ENCODE measurements around the gene TCAP.
"Not testable (repeated sequence)": the region's sequence is repeated elsewhere in the genome, so short reads cannot be mapped to it uniquely, and the experiment has no call there.

TCAP gene

GRCh38 chr17:39684369-39685192, 19.4 kb downstream of the TCAP start:
- no peak for DNase-seq

GRCh38 chr17:39687101-39687545, 22.0 kb downstream of the TCAP start:
- peak; percentile 78 for DNase-seq

GRCh38 chr17:39687546-39688474, 22.7 kb downstream of the TCAP start, which contains the start of gene PGAP3:
Gene PGAP3 (minus strand): TSS chr17:39688057. CDS start chr17:39688014, 43 bp downstream.
- peak; percentile 97 for DNase-seq

- no peak for DNase-seq
Measured at GRCh38 chr17:39688475-39688835, 23.3 kb downstream of the TCAP start.

- no peak for DNase-seq
Measured at GRCh38 chr17:39688945-39689344, 23.8 kb downstream of the TCAP start.

GRCh38 chr17:39694593-39694992, 29.4 kb downstream of the TCAP start:
- no peak for DNase-seq

GRCh38 chr17:39695089-39695474, 29.9 kb downstream of the TCAP start:
- DNase-seq = no peak

GRCh38 chr17:39696731-39697130, 31.6 kb downstream of the TCAP start:
- DNase-seq = no peak

- no peak for DNase-seq
Measured at GRCh38 chr17:39697961-39698360, 32.8 kb downstream of the TCAP start.

GRCh38 chr17:39699157-39699817, 34.1 kb downstream of the TCAP start:
- not testable (repeated sequence) for DNase-seq

- no peak for DNase-seq
Measured at GRCh38 chr17:39699818-39700147, 34.6 kb downstream of the TCAP start, which contains the start of gene ERBB2. Gene ERBB2 (plus strand): TSS chr17:39700064. CDS start chr17:39700239, 175 bp downstream.

GRCh38 chr17:39700148-39700987, 35.2 kb downstream of the TCAP start:
- DNase-seq = no peak

- DNase-seq = no peak
Measured at GRCh38 chr17:39701012-39701783, 36.0 kb downstream of the TCAP start.

GRCh38 chr17:39701784-39702422, 36.8 kb downstream of the TCAP start:
- DNase-seq = no peak

- no peak for DNase-seq
Measured at GRCh38 chr17:39702901-39703893, 38.0 kb downstream of the TCAP start.

- DNase-seq = no peak
Measured at GRCh38 chr17:39703913-39704312, 38.8 kb downstream of the TCAP start.

GRCh38 chr17:39704821-39705551, 39.8 kb downstream of the TCAP start:
- DNase-seq = no peak

- no peak for DNase-seq
Measured at GRCh38 chr17:39705786-39706348, 40.7 kb downstream of the TCAP start.

- no peak for DNase-seq
Measured at GRCh38 chr17:39706383-39706782, 41.2 kb downstream of the TCAP start.
